CD4-positive, alpha-beta T cell (primary cell): ENCODE data around the gene ZNF48. TPM values are rescaled to one million over a fixed set of nuclear protein-coding genes. Genes with fewer than 3 reads are reported as not detected.
A peak's percentile ranks its signal among the peaks of the same experiment; 100 is the strongest.

Source experiments
- ATAC-seq: fragments of 200-7000 bp; cut with Tn5 transposase; one replicate; pipeline ENCODE4 v1.10.0; 2022; ENCODE audit warnings: mild to moderate bottlenecking; ENCODE audit not compliant: poor library complexity
- CTCF ChIA-PET: fragments of 350-600 bp; sonication (Branson Sonifier 250); formaldehyde crosslinking; loops from one replicate; lab custom pipeline; 2021; ENCODE audit warnings: antibody characterized with exemption, inconsistent platforms; lab: Charles Lee
- POLR2A ChIA-PET: fragments of 350-600 bp; sonication (Branson Sonifier 250); formaldehyde crosslinking; loops from one replicate; lab custom pipeline; 2021; ENCODE audit warnings: antibody characterized with exemption, inconsistent platforms; lab: Charles Lee
- DNase-seq, 14 experiments: peaks; one replicate each; pipeline ENCODE4 v3.0.0-alpha.2; 2013 to 2020; ENCODE audit warnings: mixed read lengths in 2 of 14
- H3K27ac ChIP-seq, 2 donors: one replicate each; pipeline versions ENCODE4 v1.5.1 to v1.7.0; 2013; ENCODE audit warnings: low read length in 2 of 2, low read depth in 1 of 2, mild to moderate bottlenecking in 1 of 2
- H3K27me3 ChIP-seq, 2 experiments: 1 replicate in 1 of 2; 2 replicates in 1 of 2; pipeline versions ENCODE4 v1.6.1 to v1.7.0; 2013; ENCODE audit warnings: low read length in 2 of 2, control low read depth in 1 of 2, mild to moderate bottlenecking in 1 of 2, moderate library complexity in 1 of 2; ENCODE audit not compliant: insufficient read depth in 2 of 2, control insufficient read depth in 1 of 2
- H3K36me3 ChIP-seq: one replicate; pipeline ENCODE4 v1.6.1; 2013; ENCODE audit warnings: low read length, control low read depth; ENCODE audit not compliant: insufficient read depth
- H3K4me1 ChIP-seq: one replicate; pipeline ENCODE4 v1.6.1; 2013; ENCODE audit warnings: low read length, control low read depth; ENCODE audit not compliant: insufficient read depth
- H3K4me3 ChIP-seq: one replicate; pipeline ENCODE4 v1.5.1; 2013; ENCODE audit warnings: mild to moderate bottlenecking, low read length, moderate library complexity
- H3K9me3 ChIP-seq, 2 experiments: 1 replicate in 1 of 2; 2 replicates in 1 of 2; pipeline versions ENCODE4 v1.6.1 to v1.7.0; 2013; ENCODE audit warnings: low read length in 2 of 2, mild to moderate bottlenecking in 2 of 2, control low read depth in 1 of 2, moderate library complexity in 1 of 2; ENCODE audit not compliant: control insufficient read depth in 1 of 2, insufficient read depth in 1 of 2
- H3K27ac Mint-ChIP-seq: one replicate; pipeline ENCODE4 v1.8.0; 2020; ENCODE audit warnings: mixed read lengths
- H3K27me3 Mint-ChIP-seq: one replicate; pipeline ENCODE4 v1.8.0; 2021; ENCODE audit warnings: mixed read lengths
- H3K36me3 Mint-ChIP-seq: one replicate; pipeline ENCODE4 v1.8.0; 2021; ENCODE audit warnings: low read depth, mixed read lengths
- H3K4me1 Mint-ChIP-seq: one replicate; pipeline ENCODE4 v1.8.0; 2021; ENCODE audit warnings: low read depth, mixed read lengths
- H3K4me3 Mint-ChIP-seq: one replicate; pipeline ENCODE4 v1.8.0; 2020; ENCODE audit warnings: mild to moderate bottlenecking, mixed read lengths
- H3K9me3 Mint-ChIP-seq: one replicate; pipeline ENCODE4 v1.8.0; 2020; ENCODE audit warnings: mixed read lengths
- CTCF ChIP-seq: fragments of 200-600 bp; IDR thresholded peaks from one replicate; pipeline ENCODE4 v1.8.0; 2022; ENCODE audit warnings: antibody characterized with exemption, mild to moderate bottlenecking
- intact Hi-C, 2 experiments: fragments of 100-400 bp; cut with DNase I in 1 of 2; cut with micrococcal nuclease in 1 of 2; formaldehyde crosslinking; loops; one replicate each; pipeline versions ENCODE4 v1.15.1 to v1.9.0; 2023 to 2025; cut with DNase I, micrococcal nuclease
- total RNA-seq, 174 experiments: library from RNA in 2 of 174; stranded (reverse) in 2 of 174; gene quantifications; one replicate each; pipeline ENCODE4 v1.2.3 and lab custom pipeline; 2021 to 2026

Gene ZNF48
- total RNA-seq, 2 experiments from 2014 or later: 3.4 to 3.5 TPM

DNA sequence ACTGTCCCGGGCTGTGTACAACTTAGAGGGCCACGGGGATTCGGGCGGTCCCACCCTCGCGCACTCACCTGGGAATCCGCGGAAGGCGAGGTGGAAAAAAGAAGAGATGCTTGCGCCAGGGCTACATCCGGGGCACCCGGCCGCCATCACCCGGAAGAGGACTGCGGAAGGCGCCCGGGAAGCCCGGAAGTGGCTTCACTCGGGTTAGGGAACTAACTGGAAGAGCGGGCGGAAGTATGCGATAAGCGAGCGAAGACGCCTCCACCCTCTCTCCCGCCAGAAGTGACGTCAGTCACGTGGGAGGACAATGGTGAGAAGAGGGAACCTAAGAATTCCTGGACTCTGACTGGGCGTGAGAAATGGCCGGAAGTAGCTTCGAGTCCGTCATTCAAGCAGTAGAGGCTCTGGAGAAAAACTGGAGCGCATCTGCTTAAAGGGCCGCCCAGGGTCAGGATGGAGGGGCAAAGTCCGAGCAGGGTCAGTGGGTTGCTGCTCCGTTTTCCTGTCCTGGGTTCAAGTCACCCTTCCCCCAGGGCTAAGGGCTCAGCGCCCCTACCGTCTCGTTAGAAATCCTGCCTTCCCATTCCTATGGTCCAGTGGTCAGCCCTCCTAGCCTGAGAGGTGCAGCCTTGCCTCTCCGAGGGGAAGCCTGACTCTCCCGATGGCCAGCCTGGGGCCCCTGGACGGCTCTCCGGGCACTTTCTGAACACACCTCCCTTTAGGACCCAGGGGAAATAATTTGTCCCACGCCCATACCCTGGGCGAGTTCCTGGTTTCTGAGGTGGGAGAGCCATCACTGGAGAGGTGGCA is 39.9 kb upstream of the ZNF48 start, which contains the start of gene CD2BP2:
Gene CD2BP2, minus strand, starts transcription at position 165 of the 810 bp plus-strand sequence. CDS start 627 bp downstream, outside the sequence.
- Mint-ChIP-seq H3K4me3 (peak within 1 kb of the TSS; percentile 91), H3K27ac (peak within 1 kb of the TSS; percentile 89), H3K4me1 (peaks cover 28% of the 10 kb centered on the region), H3K27me3 (no peaks in the 10 kb centered on the region), H3K36me3 (peaks cover 74% of the 10 kb centered on the region), H3K9me3 (no peaks in the 10 kb centered on the region)
- peaks cover 59% of the 10 kb centered on the region for H3K36me3 ChIP-seq
- ATAC-seq: peak; percentile 88
- DNase-seq: peak; percentile 71 to 97 (median 84)
- H3K9me3 ChIP-seq: no peaks in the 10 kb centered on the region
- H3K27me3 ChIP-seq: no peaks in the 10 kb centered on the region
- peaks cover 35% of the 10 kb centered on the region for H3K4me1 ChIP-seq
- ChIA-PET POLR2A (interaction anchor here (0.8 to 4.6 kb wide), 11 partner anchors 11 to 290 kb away, joined by 3 to 19 read pairs (median 5); partner anchors contain the start of genes ALDOA, CORO1A, DCTPP1 and SEPTIN1), CTCF (interaction anchor here (0.6 to 2.1 kb wide), 4 partner anchors 15 to 54 kb away, joined by 3 to 9 read pairs (median 4); partner anchors contain the start of genes TBC1D10B and ZNF771)
- peak within 1 kb of the TSS; percentile 98 for H3K4me3 ChIP-seq
- peak within 1 kb of the TSS; percentile 92 to 99 for H3K27ac ChIP-seq
- TF ChIP-seq CTCF: no peak
- intact Hi-C loops: loop anchor here (1.0 to 10.0 kb wide), 6 partner anchors 15 to 202 kb away; partner anchors contain the start of genes TBC1D10B (in 2 of the 2), ZNF771 (in 2 of the 2) and ZNF764 (in 1 of the 2)

GRCh38 chr16:30355954-30356308 is 39.3 kb upstream of the ZNF48 start:
- Histone ChIP-seq H3K4me1 (peaks cover 35% of the 10 kb centered on the region), H3K27ac (peak overlapping the region; percentile 92 to 99), H3K4me3 (peak overlapping the region; percentile 98), H3K36me3 (peaks cover 53% of the 10 kb centered on the region), H3K9me3 (no peaks in the 10 kb centered on the region), H3K27me3 (no peaks in the 10 kb centered on the region)
- no peak for TF ChIP-seq CTCF
- POLR2A ChIA-PET: interaction anchor here (1.0 to 4.6 kb wide), 9 partner anchors 12 to 290 kb away, joined by 3 to 19 read pairs (median 10); partner anchors contain the start of genes ALDOA, CORO1A and TBC1D10B
- peak overlapping the region; percentile 91 for H3K4me3 Mint-ChIP-seq
- peaks cover 24% of the 10 kb centered on the region for H3K4me1 Mint-ChIP-seq
- H3K27ac Mint-ChIP-seq: peak overlapping the region; percentile 89
- intact Hi-C loops: loop anchor here (1.0 to 10.0 kb wide), 6 partner anchors 14 to 201 kb away; partner anchors contain the start of genes TBC1D10B (in 2 of the 2), ZNF771 (in 2 of the 2) and ZNF764 (in 1 of the 2)
- peak in 1 of 14 experiments; percentile 39 for DNase-seq
- H3K9me3 Mint-ChIP-seq: no peaks in the 10 kb centered on the region
- no peaks in the 10 kb centered on the region for H3K27me3 Mint-ChIP-seq
- CTCF ChIA-PET: no interaction called here
- ATAC-seq: no peak
- peaks cover 74% of the 10 kb centered on the region for H3K36me3 Mint-ChIP-seq

- ATAC-seq: no peak
- Histone ChIP-seq H3K27ac (peak overlapping the region; percentile 92 to 99), H3K36me3 (peaks cover 47% of the 10 kb centered on the region), H3K9me3 (no peaks in the 10 kb centered on the region), H3K4me3 (no peak overlapping the region), H3K4me1 (peaks cover 35% of the 10 kb centered on the region), H3K27me3 (no peaks in the 10 kb centered on the region)
- H3K9me3 Mint-ChIP-seq: no peaks in the 10 kb centered on the region
- peaks cover 24% of the 10 kb centered on the region for H3K4me1 Mint-ChIP-seq
- intact Hi-C loops: loop anchor here (5.0 to 10.0 kb wide), 2 partner anchors 48 to 201 kb away; partner anchors contain the start of genes ZNF771 (in 2 of the 2) and ZNF764 (in 1 of the 2)
- no peaks in the 10 kb centered on the region for H3K27me3 Mint-ChIP-seq
- TF ChIP-seq CTCF: no peak
- CTCF ChIA-PET: interaction anchor here (0.9 kb wide), 1 partner anchor 10 kb away, joined by 3 read pairs; no protein-coding TSS in a partner anchor
- peak in 2 of 14 experiments; percentile 31 to 39 for DNase-seq
- peaks cover 73% of the 10 kb centered on the region for H3K36me3 Mint-ChIP-seq
- H3K27ac Mint-ChIP-seq: peak overlapping the region; percentile 89
- H3K4me3 Mint-ChIP-seq: peak overlapping the region; percentile 91
- POLR2A ChIA-PET: interaction anchor here (0.9 to 4.6 kb wide), 7 partner anchors 12 to 291 kb away, joined by 3 to 17 read pairs (median 5); partner anchors contain the start of gene ALDOA
Observed at GRCh38 chr16:30356401-30357084, 38.7 kb upstream of the ZNF48 start.
